H9 (cell line): Measurements from ENCODE around the gene MBP. TPM values are rescaled to one million over a fixed set of nuclear protein-coding genes. Genes with fewer than 3 reads are reported as not detected.

ENCODE experiments used
- DNase-seq: peaks from one replicate; pipeline ENCODE4 v3.0.0-alpha.2; 2017
- H2AFZ ChIP-seq: one replicate; pipeline ENCODE4 v1.6.1; 2013; ENCODE audit warnings: mild to moderate bottlenecking, low read length, control low read depth, moderate library complexity
- H2AK5ac ChIP-seq: 2 replicates; pipeline ENCODE4 v1.6.1; 2013; ENCODE audit warnings: low read length, control low read depth, mixed read lengths; ENCODE audit not compliant: insufficient read length
- H2BK120ac ChIP-seq: one replicate; pipeline ENCODE4 v1.6.1; 2013; ENCODE audit warnings: low read depth, mild to moderate bottlenecking, low read length, control low read depth, inconsistent platforms; ENCODE audit not compliant: poor library complexity, severe bottlenecking
- H2BK12ac ChIP-seq: 2 replicates; pipeline ENCODE4 v1.6.1; 2013; ENCODE audit warnings: low read length, control low read depth, mixed read lengths, low read depth; ENCODE audit not compliant: insufficient read length
- H2BK15ac ChIP-seq: 2 replicates; pipeline ENCODE4 v1.6.1; 2013; ENCODE audit warnings: low read depth, low read length, control low read depth
- H2BK20ac ChIP-seq: one replicate; pipeline ENCODE4 v1.6.1; 2013; ENCODE audit warnings: low read depth, mild to moderate bottlenecking, low read length, control low read depth, inconsistent platforms; ENCODE audit not compliant: poor library complexity, severe bottlenecking
- H2BK5ac ChIP-seq: 2 replicates; pipeline ENCODE4 v1.6.1; 2013; ENCODE audit warnings: low read length, control low read depth, mixed read lengths; ENCODE audit not compliant: insufficient read length
- H3K14ac ChIP-seq: 2 replicates; pipeline ENCODE4 v1.6.1; 2013; ENCODE audit warnings: low read length, control low read depth; ENCODE audit not compliant: insufficient read depth
- H3K18ac ChIP-seq: 2 replicates; pipeline ENCODE4 v1.6.1; 2013; ENCODE audit warnings: low read depth, mild to moderate bottlenecking, mixed read lengths, low read length, control low read depth; ENCODE audit not compliant: insufficient read length
- H3K23ac ChIP-seq: 2 replicates; pipeline ENCODE4 v1.6.1; 2013; ENCODE audit warnings: low read length, control low read depth, mixed read lengths, low read depth; ENCODE audit not compliant: insufficient read length
- H3K23me2 ChIP-seq: 2 replicates; pipeline ENCODE4 v1.6.1; 2013; ENCODE audit warnings: low read depth, mild to moderate bottlenecking, mixed read lengths, low read length, control low read depth; ENCODE audit not compliant: insufficient read length, poor library complexity, severe bottlenecking
- H3K27ac ChIP-seq: 2 replicates; pipeline ENCODE4 v1.5.1; 2013; ENCODE audit warnings: low read length, control low read depth, mixed read lengths, low read depth; ENCODE audit not compliant: insufficient read length
- H3K27me3 ChIP-seq: 2 replicates; pipeline ENCODE4 v1.6.1; 2013; ENCODE audit warnings: low read length, control low read depth, inconsistent platforms; ENCODE audit not compliant: insufficient read depth
- H3K4ac ChIP-seq: 2 replicates; pipeline ENCODE4 v1.6.1; 2013; ENCODE audit warnings: low read depth, mild to moderate bottlenecking, control low read depth, inconsistent platforms, low read length, moderate library complexity
- H3K4me1 ChIP-seq: 2 replicates; pipeline ENCODE4 v1.6.1; 2013; ENCODE audit warnings: low read length, control low read depth, inconsistent platforms; ENCODE audit not compliant: insufficient read depth
- H3K4me2 ChIP-seq: 2 replicates; pipeline ENCODE4 v1.6.1; 2013; ENCODE audit warnings: low read length, control low read depth, mixed read lengths; ENCODE audit not compliant: insufficient read length, insufficient read depth
- H3K56ac ChIP-seq: 2 replicates; pipeline ENCODE4 v1.6.1; 2013; ENCODE audit warnings: low read depth, mild to moderate bottlenecking, mixed read lengths, low read length, control low read depth; ENCODE audit not compliant: insufficient read length
- H3K79me1 ChIP-seq: 2 replicates; pipeline ENCODE4 v1.6.1; 2013; ENCODE audit warnings: low read depth, mild to moderate bottlenecking, moderate library complexity, low read length, control low read depth, inconsistent platforms; ENCODE audit not compliant: insufficient read depth, poor library complexity, severe bottlenecking
- H3K79me2 ChIP-seq: 2 replicates; pipeline ENCODE4 v1.6.1; 2013; ENCODE audit warnings: low read length, control low read depth, inconsistent platforms; ENCODE audit not compliant: insufficient read depth
- H3K9ac ChIP-seq: 2 replicates; pipeline ENCODE4 v1.6.1; 2013; ENCODE audit warnings: low read length, control low read depth, mixed read lengths; ENCODE audit not compliant: insufficient read length; ENCODE audit errors: extremely low read depth
- H3K9me3 ChIP-seq: one replicate; pipeline ENCODE4 v1.6.1; 2013; ENCODE audit warnings: low read depth, low read length, inconsistent platforms; ENCODE audit not compliant: control insufficient read depth
- H3T11ph ChIP-seq: one replicate; pipeline ENCODE4 v1.6.1; 2013; ENCODE audit warnings: mild to moderate bottlenecking, low read length, control low read depth, inconsistent platforms
- H4K20me1 ChIP-seq: one replicate; pipeline ENCODE4 v1.6.1; 2013; ENCODE audit not compliant: control insufficient read depth, insufficient read length, insufficient read depth
- H4K5ac ChIP-seq: 2 replicates; pipeline ENCODE4 v1.6.1; 2013; ENCODE audit warnings: low read depth, mild to moderate bottlenecking, mixed read lengths, low read length, control low read depth; ENCODE audit not compliant: insufficient read length
- H4K8ac ChIP-seq: replicated peaks from 2 replicates; pipeline ENCODE4 v1.6.1; 2013; ENCODE audit warnings: low read length, control low read depth, mixed read lengths, low read depth; ENCODE audit not compliant: insufficient read length
- H4K91ac ChIP-seq: 2 replicates; pipeline ENCODE4 v1.6.1; 2013; ENCODE audit warnings: low read depth, mild to moderate bottlenecking, moderate library complexity, mixed read lengths, low read length, control low read depth; ENCODE audit not compliant: insufficient read length
- H3K27ac Mint-ChIP-seq, 3 experiments: 2 replicates in 2 of 3; 3 replicates in 1 of 3; pipeline ENCODE4 v1.8.0; 2020 to 2021; ENCODE audit warnings: mixed read lengths in 3 of 3, mild to moderate bottlenecking in 1 of 3, moderate library complexity in 1 of 3
- H3K27me3 Mint-ChIP-seq: 2 replicates; pipeline ENCODE4 v1.8.0; 2021; ENCODE audit warnings: low read depth, mild to moderate bottlenecking, moderate library complexity, mixed read lengths
- H3K36me3 Mint-ChIP-seq, 3 experiments: 2 replicates in 2 of 3; 3 replicates in 1 of 3; pipeline ENCODE4 v1.8.0; 2020 to 2021; ENCODE audit warnings: low read depth in 3 of 3, mixed read lengths in 3 of 3; ENCODE audit not compliant: insufficient read depth in 1 of 3
- H3K4me1 Mint-ChIP-seq, 2 experiments: 2 replicates each; pipeline ENCODE4 v1.8.0; 2020; ENCODE audit warnings: mixed read lengths in 2 of 2
- H3K4me3 Mint-ChIP-seq, 2 experiments: 2 replicates in 1 of 2; 3 replicates in 1 of 2; pipeline ENCODE4 v1.8.0; 2020 to 2021; ENCODE audit warnings: mild to moderate bottlenecking in 2 of 2, mixed read lengths in 2 of 2, moderate library complexity in 1 of 2
- H3K9me3 Mint-ChIP-seq, 2 experiments: 2 replicates in 1 of 2; 3 replicates in 1 of 2; pipeline ENCODE4 v1.8.0; 2020; ENCODE audit warnings: mild to moderate bottlenecking in 2 of 2, mixed read lengths in 2 of 2, moderate library complexity in 1 of 2
- CTCF ChIP-seq: fragments of 200-600 bp; sonication (generic); conservative IDR thresholded peaks from 3 replicates; pipeline ENCODE4 v1.8.0; 2021; ENCODE audit warnings: antibody characterized with exemption, mild to moderate bottlenecking
- WGBS: extraction: QIAGEN DNeasy Blood & Tissue Kit; methylation state at CpG from one replicate; pipeline ENCODE4 v1.1.7; 2013; ENCODE audit warnings: missing lambda C conversion rate, low lambda C conversion rate, mixed read lengths; ENCODE audit not compliant: insufficient read length; ENCODE audit errors: extremely low coverage; 5-methylcytosine and 5-hydroxymethylcytosine counted together
- total RNA-seq: library from RNA; stranded (reverse); gene quantifications from 2 replicates; pipeline ENCODE4 v1.2.1, GENCODE V29; 2021

The MBP gene
- total RNA-seq, 1 experiment from 2014 or later, result 8.6 TPM

- Histone ChIP-seq H2BK5ac (no peak overlapping the region), H4K20me1 (no peaks in the 10 kb centered on the region), H3K27ac (no peak overlapping the region), H2BK12ac (no peak overlapping the region), H3K4me2 (no peak overlapping the region), H2BK20ac (no peak overlapping the region), H3K9ac (no peak overlapping the region), H3K4ac (no peak overlapping the region), H2AFZ (no peak overlapping the region), H3K18ac (no peak overlapping the region), H2AK5ac (no peak overlapping the region), H3K79me2 (no peaks in the 10 kb centered on the region), H3K4me1 (peaks cover 6% of the 10 kb centered on the region), H3T11ph (no peak overlapping the region), H3K27me3 (no peaks in the 10 kb centered on the region), H3K23ac (no peak overlapping the region), H3K56ac (no peak overlapping the region), H4K91ac (no peak overlapping the region), H3K79me1 (no peaks in the 10 kb centered on the region), H3K9me3 (no peaks in the 10 kb centered on the region), H3K14ac (no peak overlapping the region), H3K23me2 (no peaks in the 10 kb centered on the region), H4K8ac (no peak overlapping the region), H2BK15ac (no peak overlapping the region), H4K5ac (no peak overlapping the region), H2BK120ac (no peak overlapping the region)
- peak overlapping the region in 2 of 3 experiments; percentile 24 to 57; a peak in 2 of 7 replicates for H3K27ac Mint-ChIP-seq
- H3K36me3 Mint-ChIP-seq, result peaks cover 0 to 9% (median 0%) of the 10 kb centered on the region in 3 experiments; a peak in 4 of 7 replicates
- DNase-seq, result no peak
- H3K9me3 Mint-ChIP-seq, result no peaks in the 10 kb centered on the region
- WGBS, result no CpG with 5 or more reads among the region's 13 CpGs
- H3K4me3 Mint-ChIP-seq, result no peak overlapping the region
- no peaks in the 10 kb centered on the region for H3K27me3 Mint-ChIP-seq
- H3K4me1 Mint-ChIP-seq, result peaks cover 17 to 26% of the 10 kb centered on the region in 2 experiments
- no peak for TF ChIP-seq CTCF
Measured at GRCh38 chr18:77108001-77108692, 24.4 kb downstream of the MBP start.
